ENCODE results near the gene MREG. TPM values are rescaled to one million over a fixed set of nuclear protein-coding genes. Genes with fewer than 3 reads are reported as not detected.
A peak's percentile ranks its signal among the peaks of the same experiment; 100 is the strongest.

Gene MREG
- total and polyA plus RNA-seq, 2 experiments from 2014 or later, result 19.4 to 25.3 TPM

DNA sequence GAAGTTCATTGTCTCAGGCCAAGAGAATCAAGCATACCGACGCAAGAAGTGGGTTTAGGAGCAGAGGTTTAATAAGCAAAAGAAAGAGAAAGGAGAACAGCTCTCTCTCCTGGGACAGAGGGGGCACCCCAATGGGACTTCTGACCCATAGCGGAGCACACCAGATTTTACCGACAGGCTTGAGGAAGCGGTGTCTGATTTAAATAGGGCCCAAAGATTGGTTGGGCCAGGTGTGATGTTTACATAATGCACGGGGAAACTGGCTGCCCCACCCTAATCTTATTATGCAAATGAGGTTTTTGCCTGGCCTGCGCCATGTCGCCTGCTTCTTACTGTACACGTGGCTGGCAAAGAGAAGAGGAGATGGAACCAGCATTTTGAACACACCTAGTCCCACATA is 106.2 kb downstream of the MREG start:
- Mint-ChIP-seq H3K27me3 (ENCODE audit: insufficient read depth, low read depth, poor library complexity) (peaks cover 3% of the 10 kb centered on the region), H3K36me3 (ENCODE audit: low read depth) (no peaks in the 10 kb centered on the region; the same call in 1 of the 3 replicates), H3K4me1 (no peaks in the 10 kb centered on the region), H3K27ac (no peak overlapping the region), H3K9me3 (peaks cover 5% of the 10 kb centered on the region; the same call in 1 of the 3 replicates), H3K4me3 (no peak overlapping the region)
- ATAC-seq (no peak), DNase-seq (ENCODE audit: low spot score) (no peak)
- Histone ChIP-seq H3F3A (replicated peaks; ENCODE audit: low read depth) (no peaks in the 10 kb centered on the region), H4K20me1 (replicated peaks; ENCODE audit: insufficient read depth) (no peaks in the 10 kb centered on the region), H3K9me2 (ENCODE audit: insufficient read depth) (peaks cover 11% of the 10 kb centered on the region; the same call in 1 of the 2 replicates), H3K27me3 (ENCODE audit: insufficient read depth) (no peaks in the 10 kb centered on the region), H3K4me1 (ENCODE audit: insufficient read depth) (no peaks in the 10 kb centered on the region), H2AFZ (peak overlapping the region; percentile 18; the same call in 1 of the 2 replicates), H3K27ac (ENCODE audit: low read depth) (no peak overlapping the region), H3K4me2 (no peak overlapping the region), H3K36me3 (ENCODE audit: insufficient read depth) (no peaks in the 10 kb centered on the region), H3K4me3 (no peak overlapping the region), H3K79me2 (replicated peaks; ENCODE audit: insufficient read depth) (no peaks in the 10 kb centered on the region)
- TF ChIP-seq JUNB (IDR thresholded peaks at IDR 0.05; ENCODE audit: unreplicated experiment), result no peak
- TF ChIP-seq, protein P1, sequence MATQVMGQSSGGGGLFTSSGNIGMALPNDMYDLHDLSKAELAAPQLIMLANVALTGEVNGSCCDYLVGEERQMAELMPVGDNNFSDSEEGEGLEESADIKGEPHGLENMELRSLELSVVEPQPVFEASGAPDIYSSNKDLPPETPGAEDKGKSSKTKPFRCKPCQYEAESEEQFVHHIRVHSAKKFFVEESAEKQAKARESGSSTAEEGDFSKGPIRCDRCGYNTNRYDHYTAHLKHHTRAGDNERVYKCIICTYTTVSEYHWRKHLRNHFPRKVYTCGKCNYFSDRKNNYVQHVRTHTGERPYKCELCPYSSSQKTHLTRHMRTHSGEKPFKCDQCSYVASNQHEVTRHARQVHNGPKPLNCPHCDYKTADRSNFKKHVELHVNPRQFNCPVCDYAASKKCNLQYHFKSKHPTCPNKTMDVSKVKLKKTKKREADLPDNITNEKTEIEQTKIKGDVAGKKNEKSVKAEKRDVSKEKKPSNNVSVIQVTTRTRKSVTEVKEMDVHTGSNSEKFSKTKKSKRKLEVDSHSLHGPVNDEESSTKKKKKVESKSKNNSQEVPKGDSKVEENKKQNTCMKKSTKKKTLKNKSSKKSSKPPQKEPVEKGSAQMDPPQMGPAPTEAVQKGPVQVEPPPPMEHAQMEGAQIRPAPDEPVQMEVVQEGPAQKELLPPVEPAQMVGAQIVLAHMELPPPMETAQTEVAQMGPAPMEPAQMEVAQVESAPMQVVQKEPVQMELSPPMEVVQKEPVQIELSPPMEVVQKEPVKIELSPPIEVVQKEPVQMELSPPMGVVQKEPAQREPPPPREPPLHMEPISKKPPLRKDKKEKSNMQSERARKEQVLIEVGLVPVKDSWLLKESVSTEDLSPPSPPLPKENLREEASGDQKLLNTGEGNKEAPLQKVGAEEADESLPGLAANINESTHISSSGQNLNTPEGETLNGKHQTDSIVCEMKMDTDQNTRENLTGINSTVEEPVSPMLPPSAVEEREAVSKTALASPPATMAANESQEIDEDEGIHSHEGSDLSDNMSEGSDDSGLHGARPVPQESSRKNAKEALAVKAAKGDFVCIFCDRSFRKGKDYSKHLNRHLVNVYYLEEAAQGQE (IDR thresholded peaks at IDR 0.05; ENCODE audit: unreplicated experiment), result no peak

DNA sequence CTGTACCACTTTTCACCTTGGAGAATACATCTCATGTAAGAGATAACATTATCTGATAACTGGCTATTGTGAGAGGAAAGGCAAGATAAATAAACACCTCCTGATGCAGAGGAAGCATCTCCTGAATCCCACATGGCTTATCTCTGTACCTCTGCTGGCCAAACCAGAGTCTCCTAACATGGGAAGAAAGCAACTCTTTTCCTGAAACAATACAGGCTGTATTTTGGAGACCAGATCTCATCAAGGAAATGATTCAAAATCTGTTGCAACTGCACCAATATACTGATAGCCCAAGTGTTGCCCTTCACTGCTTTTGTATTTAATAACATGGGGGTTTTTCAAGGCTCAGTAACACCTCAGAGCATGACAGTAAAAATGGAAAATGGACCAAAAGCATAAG is 106.9 kb downstream of the MREG start:
- Mint-ChIP-seq H3K27ac (no peak overlapping the region), H3K4me3 (no peak overlapping the region), H3K4me1 (no peaks in the 10 kb centered on the region), H3K9me3 (peaks cover 3% of the 10 kb centered on the region; the same call in 1 of the 3 replicates), H3K36me3 (ENCODE audit: low read depth) (no peaks in the 10 kb centered on the region; the same call in 1 of the 3 replicates), H3K27me3 (ENCODE audit: insufficient read depth, low read depth, poor library complexity) (peaks cover 5% of the 10 kb centered on the region)
- Histone ChIP-seq H3K9me2 (ENCODE audit: insufficient read depth) (peaks cover 18% of the 10 kb centered on the region; the same call in 1 of the 2 replicates), H3K36me3 (ENCODE audit: insufficient read depth) (no peaks in the 10 kb centered on the region), H3K4me2 (no peak overlapping the region), H3K27ac (ENCODE audit: low read depth) (no peak overlapping the region), H3K27me3 (ENCODE audit: insufficient read depth) (no peaks in the 10 kb centered on the region), H3K79me2 (replicated peaks; ENCODE audit: insufficient read depth) (no peaks in the 10 kb centered on the region), H3K4me1 (ENCODE audit: insufficient read depth) (no peaks in the 10 kb centered on the region), H3F3A (replicated peaks; ENCODE audit: low read depth) (no peaks in the 10 kb centered on the region), H3K4me3 (no peak overlapping the region), H2AFZ (peak overlapping the region; percentile 18; the same call in 1 of the 2 replicates), H4K20me1 (replicated peaks; ENCODE audit: insufficient read depth) (no peaks in the 10 kb centered on the region)
- ATAC-seq, result no peak
- no peak for DNase-seq (ENCODE audit: low spot score)
- no peak for TF ChIP-seq CREB1 (CRISPR knock-in tag; IDR thresholded peaks at IDR 0.05; ENCODE audit: low read depth)
- TF ChIP-seq JUNB (IDR thresholded peaks at IDR 0.05; ENCODE audit: unreplicated experiment), result no peak
- TF ChIP-seq, protein P1 (IDR thresholded peaks at IDR 0.05; ENCODE audit: unreplicated experiment), result no peak
- no peak for TF ChIP-seq NANOG (IDR thresholded peaks at IDR 0.05; ENCODE audit: borderline replicate concordance)
- TF ChIP-seq ZNF331 (CRISPR knock-in tag; IDR thresholded peaks at IDR 0.05; ENCODE audit: low read depth), result no peak
- no peak for TF ChIP-seq STAT1 (IDR thresholded peaks at IDR 0.05; ENCODE audit: unreplicated experiment)
- no peak for TF ChIP-seq EZH2 (IDR thresholded peaks at IDR 0.05; ENCODE audit: low read depth, unreplicated experiment)
- no peak for TF ChIP-seq EZH2phosphoT487 (IDR thresholded peaks at IDR 0.05; ENCODE audit: unreplicated experiment)

All from GM23338 (cell line).